Erythroblast (primary cell): ENCODE data around the gene PTPRD.

Experiments used
- GATA1 ChIP-seq: IDR thresholded peaks from 2 replicates; pipeline ENCODE4 v1.6.1; 2011; ENCODE audit warnings: low read depth, mild to moderate bottlenecking, control low read depth, low read length, moderate library complexity
- POLR2A ChIP-seq: IDR thresholded peaks from 2 replicates; pipeline ENCODE4 v1.6.1; 2011; ENCODE audit warnings: mild to moderate bottlenecking, low read length

GRCh38 chr9:8856396-8857067, 1756.3 kb downstream of the PTPRD start:
- TF ChIP-seq POLR2A: no peak
- TF ChIP-seq GATA1: no peak
